Activated CD4-positive, alpha-beta T cell treated with anti-CD3 and anti-CD28 coated beads, Interleukin-10, Interleukin-2, amounts not matched to agents 100 ng/mL and 50 ng/mL, durations not matched to agents 16 hours and 8 hours (primary cell): Measurements from ENCODE around the gene RPS23.
A peak's percentile ranks its signal among the peaks of the same experiment; 100 is the strongest.
"Not testable (repeated sequence)": the region's sequence is repeated elsewhere in the genome, so short reads cannot be mapped to it uniquely, and the experiment has no call there.

Source experiments
- DNase-seq: peaks from one replicate; pipeline ENCODE4 v3.0.0-alpha.2; 2020

RPS23 gene

GRCh38 chr5:82287625-82288024, 9.5 kb upstream of the RPS23 start:
- DNase-seq, result no peak

- DNase-seq, result no peak
These were observed 7.1 kb upstream of the RPS23 start for GRCh38 chr5:82285206-82285605.

GRCh38 chr5:82283893-82284292, 5.7 kb upstream of the RPS23 start:
- DNase-seq, result no peak

GRCh38 chr5:82278711-82279370, 687 bp upstream of the RPS23 start:
- no peak for DNase-seq

GRCh38 chr5:82277613-82277986, 554 bp downstream of the RPS23 start:
- DNase-seq, result no peak

- DNase-seq, result no peak
These were observed 1.1 kb downstream of the RPS23 start for GRCh38 chr5:82276800-82277612.

GRCh38 chr5:82275216-82275664, 2.9 kb downstream of the RPS23 start:
- no peak for DNase-seq

- peak; percentile 41 for DNase-seq
These were observed 3.6 kb downstream of the RPS23 start for GRCh38 chr5:82274343-82275211.

GRCh38 chr5:82273426-82273825, 4.7 kb downstream of the RPS23 start:
- DNase-seq, result not testable (repeated sequence)

GRCh38 chr5:82272571-82273356, 5.4 kb downstream of the RPS23 start:
- peak; percentile 62 for DNase-seq

- DNase-seq, result not testable (repeated sequence)
These were observed 8.8 kb downstream of the RPS23 start for GRCh38 chr5:82269363-82269762.

GRCh38 chr5:82267297-82267933, 10.7 kb downstream of the RPS23 start:
- not testable (repeated sequence) for DNase-seq

- DNase-seq, result no peak
These were observed 13.1 kb downstream of the RPS23 start for GRCh38 chr5:82265047-82265446.

GRCh38 chr5:82259172-82259800, 18.9 kb downstream of the RPS23 start:
- DNase-seq, result no peak

- DNase-seq, result no peak
These were observed 20.4 kb downstream of the RPS23 start for GRCh38 chr5:82257729-82258128.

- DNase-seq, result no peak
These were observed 20.9 kb downstream of the RPS23 start for GRCh38 chr5:82257247-82257646.

GRCh38 chr5:82255844-82256243, 22.3 kb downstream of the RPS23 start:
- DNase-seq, result no peak

- no peak for DNase-seq
These were observed 25.4 kb downstream of the RPS23 start for GRCh38 chr5:82252744-82253143.

GRCh38 chr5:82246960-82247574, 31.1 kb downstream of the RPS23 start:
- no peak for DNase-seq

GRCh38 chr5:82244854-82245635, 33.1 kb downstream of the RPS23 start:
- no peak for DNase-seq
